Measurements from ENCODE around the gene AFAP1L2.

DNA sequence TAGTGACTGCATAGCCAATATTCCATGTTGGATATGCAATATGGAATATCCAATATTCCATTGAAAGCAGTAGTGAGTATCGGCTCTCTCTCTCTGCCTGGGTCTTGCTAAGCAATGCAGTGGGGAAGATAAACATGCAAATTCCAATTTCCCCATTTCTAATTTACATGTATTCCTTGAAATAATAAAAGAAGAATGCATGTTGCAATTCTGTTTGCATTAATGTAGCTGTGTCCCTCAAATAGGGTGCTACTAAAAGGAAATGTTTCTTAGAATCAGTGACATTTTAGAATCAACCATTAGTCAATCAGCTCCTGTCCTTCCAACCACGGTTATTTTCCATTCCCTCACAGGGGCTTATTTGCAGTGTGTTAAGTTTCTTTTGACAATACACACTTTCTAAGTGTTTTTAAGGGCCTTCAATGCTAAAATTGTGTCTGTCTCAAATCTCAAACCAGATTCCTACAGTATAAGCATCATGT lies 46.7 kb downstream of the AFAP1L2 start:
- TF ChIP-seq, protein P1, sequence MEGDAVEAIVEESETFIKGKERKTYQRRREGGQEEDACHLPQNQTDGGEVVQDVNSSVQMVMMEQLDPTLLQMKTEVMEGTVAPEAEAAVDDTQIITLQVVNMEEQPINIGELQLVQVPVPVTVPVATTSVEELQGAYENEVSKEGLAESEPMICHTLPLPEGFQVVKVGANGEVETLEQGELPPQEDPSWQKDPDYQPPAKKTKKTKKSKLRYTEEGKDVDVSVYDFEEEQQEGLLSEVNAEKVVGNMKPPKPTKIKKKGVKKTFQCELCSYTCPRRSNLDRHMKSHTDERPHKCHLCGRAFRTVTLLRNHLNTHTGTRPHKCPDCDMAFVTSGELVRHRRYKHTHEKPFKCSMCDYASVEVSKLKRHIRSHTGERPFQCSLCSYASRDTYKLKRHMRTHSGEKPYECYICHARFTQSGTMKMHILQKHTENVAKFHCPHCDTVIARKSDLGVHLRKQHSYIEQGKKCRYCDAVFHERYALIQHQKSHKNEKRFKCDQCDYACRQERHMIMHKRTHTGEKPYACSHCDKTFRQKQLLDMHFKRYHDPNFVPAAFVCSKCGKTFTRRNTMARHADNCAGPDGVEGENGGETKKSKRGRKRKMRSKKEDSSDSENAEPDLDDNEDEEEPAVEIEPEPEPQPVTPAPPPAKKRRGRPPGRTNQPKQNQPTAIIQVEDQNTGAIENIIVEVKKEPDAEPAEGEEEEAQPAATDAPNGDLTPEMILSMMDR (IDR thresholded peaks at IDR 0.05) = no peak
- TF ChIP-seq POLR2A (IDR thresholded peaks at IDR 0.05) = no peak

Data from body of pancreas (tissue), 4 donors.